Keratinocyte (primary cell): ENCODE measurements around the gene CORO7. TPM values are rescaled to one million over a fixed set of nuclear protein-coding genes. Genes with fewer than 3 reads are reported as not detected.

Experiments used
- DNase-seq: peaks from one replicate; pipeline ENCODE4 v3.0.0-alpha.2; 2011; ENCODE audit warnings: low read depth, missing footprints, low spot score
- FAIRE-seq: peaks from 2 replicates; lab custom pipeline; 2011; peaks lifted over from hg19 to GRCh38; lab: Jason Lieb, UNC
- H2AFZ ChIP-seq: 2 replicates; pipeline ENCODE4 v1.6.0; 2012; ENCODE audit warnings: low read length, control low read depth, inconsistent platforms; ENCODE audit not compliant: control insufficient read depth
- H3K27ac ChIP-seq: 2 replicates; pipeline ENCODE4 v1.5.1; 2011; ENCODE audit warnings: low read length; ENCODE audit not compliant: control insufficient read depth, insufficient read depth
- H3K27me3 ChIP-seq: 3 replicates; pipeline ENCODE4 v1.6.0; 2011; ENCODE audit warnings: low read length; ENCODE audit not compliant: control insufficient read depth, insufficient read depth; ENCODE audit errors: extremely low read depth
- H3K36me3 ChIP-seq, 2 experiments: 2 replicates in 1 of 2; 3 replicates in 1 of 2; pipeline ENCODE4 v1.5.1; 2011; ENCODE audit warnings: low read length in 2 of 2, mild to moderate bottlenecking in 1 of 2; ENCODE audit not compliant: control insufficient read depth in 2 of 2, insufficient read depth in 2 of 2; ENCODE audit errors: extremely low read depth in 1 of 2
- H3K4me1 ChIP-seq: 3 replicates; pipeline ENCODE4 v1.5.1; 2011; ENCODE audit warnings: low read length; ENCODE audit not compliant: control insufficient read depth, insufficient read depth; ENCODE audit errors: extremely low read depth
- H3K4me2 ChIP-seq: 3 replicates; pipeline ENCODE4 v1.6.0; 2011; ENCODE audit warnings: low read depth, low read length; ENCODE audit not compliant: control insufficient read depth, insufficient read depth; ENCODE audit errors: extremely low read depth
- H3K4me3 ChIP-seq, 3 experiments: fragments of 200-600 bp in 1 of 3; sonication (generic) in 1 of 3; 2 replicates in 2 of 3; 3 replicates in 1 of 3; pipeline ENCODE4 v1.5.1; 2011 to 2016; ENCODE audit warnings: low read length in 3 of 3, mild to moderate bottlenecking in 3 of 3, control low read depth in 2 of 3, inconsistent platforms in 1 of 3, low read depth in 1 of 3, mixed read lengths in 1 of 3, mixed run types in 1 of 3, moderate library complexity in 1 of 3; ENCODE audit not compliant: control insufficient read depth in 2 of 3, insufficient read depth in 2 of 3; ENCODE audit errors: extremely low read depth in 1 of 3
- H3K79me2 ChIP-seq: 2 replicates; pipeline ENCODE4 v1.6.0; 2012; ENCODE audit warnings: low read length; ENCODE audit not compliant: control insufficient read depth, insufficient read depth
- H3K9ac ChIP-seq: 3 replicates; pipeline ENCODE4 v1.6.0; 2011; ENCODE audit warnings: low read length; ENCODE audit not compliant: control insufficient read depth, insufficient read depth; ENCODE audit errors: extremely low read depth
- H3K9me1 ChIP-seq: 3 replicates; pipeline ENCODE4 v1.6.0; 2011; ENCODE audit warnings: low read length; ENCODE audit not compliant: control insufficient read depth, insufficient read depth; ENCODE audit errors: extremely low read depth
- H3K9me3 ChIP-seq: 2 replicates; pipeline ENCODE4 v1.5.1; 2012; ENCODE audit warnings: low read depth, low read length; ENCODE audit not compliant: control insufficient read depth
- H4K20me1 ChIP-seq: 3 replicates; pipeline ENCODE4 v1.6.0; 2011; ENCODE audit warnings: low read length; ENCODE audit not compliant: control insufficient read depth, insufficient read depth; ENCODE audit errors: extremely low read depth
- CTCF ChIP-seq, 3 experiments: IDR thresholded peaks in 1 of 3; conservative IDR thresholded peaks in 1 of 3; optimal IDR thresholded peaks in 1 of 3; 2 replicates in 2 of 3; 3 replicates in 1 of 3; pipeline versions ENCODE3 to v1.5.1; 2011; ENCODE audit warnings: low read length in 3 of 3, mild to moderate bottlenecking in 3 of 3, moderate library complexity in 2 of 3, control low read depth in 1 of 3, inconsistent platforms in 1 of 3; ENCODE audit not compliant: insufficient read depth in 2 of 3; ENCODE audit errors: extremely low read depth in 1 of 3
- EZH2 ChIP-seq: IDR thresholded peaks from one replicate; pipeline ENCODE4 v1.6.1; 2012; ENCODE audit warnings: inconsistent platforms, mild to moderate bottlenecking, low read length, moderate library complexity
- dilution Hi-C: fragments of 300-500 bp; cut with MboI; formaldehyde crosslinking; loops from one replicate; pipeline ENCODE4 v1.7.0; 2020; ENCODE audit warnings: low sequenced_read_pairs; ENCODE audit not compliant: extremely low pct_ligation_motif_present
- polyA plus RNA-seq, 5 experiments: library from polyadenylated mRNA; depleted of rRNA in 3 of 5; stranded (reverse) in 3 of 5; stranded (forward) in 1 of 5; unstranded in 1 of 5; fragments of >200 nt; gene quantifications; 1 replicate in 1 of 5; 2 replicates in 3 of 5; 3 replicates in 1 of 5; pipeline versions ENCODE4 v1.2.1 to v1.2.3, GENCODE V29; 2011 to 2012; ENCODE audit warnings: missing spikeins in 2 of 5, low read depth in 1 of 5, low replicate concordance in 1 of 5

The CORO7 gene
- polyA plus RNA-seq, 1 donor (not counting 4 experiments of a cell fraction or from before 2014, with no cell fraction given), result 8.4 TPM

DNA sequence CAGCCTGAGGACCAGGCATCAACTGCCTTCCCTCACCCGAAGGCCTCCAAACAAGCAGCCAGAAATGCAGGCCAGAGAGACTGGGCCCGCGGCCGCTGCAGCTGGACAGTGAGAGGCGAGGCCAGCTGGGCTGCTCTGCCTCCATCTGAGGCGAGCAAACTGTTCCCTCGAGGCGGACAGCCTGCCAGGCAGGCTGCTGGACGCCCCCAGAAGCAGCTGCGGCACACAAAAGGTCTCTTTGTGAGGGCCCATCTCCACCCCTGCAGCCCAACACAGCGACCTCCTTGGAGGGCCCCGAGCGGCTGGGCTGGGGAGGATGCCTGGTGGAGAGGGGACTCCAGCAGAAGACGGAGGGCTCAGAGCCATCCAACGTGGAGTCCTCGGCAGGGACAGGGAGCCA is 4.7 kb downstream of the CORO7 start:
- no peak for TF ChIP-seq EZH2
- no peak for TF ChIP-seq CTCF (optimal IDR thresholded peaks at IDR 0.05 in 1 of 3, IDR thresholded peaks at IDR 0.05 in 1 of 3, conservative IDR thresholded peaks at IDR 0.05 in 1 of 3; ENCODE audit: extremely low read depth in 1 of 3, insufficient read depth in 2 of 3, low read length in 3 of 3)
- Histone ChIP-seq H2AFZ (no peak overlapping the region), H3K27me3 (no peaks in the 10 kb centered on the region), H3K36me3 (peaks cover 16 to 21% of the 10 kb centered on the region in 2 experiments), H3K4me2 (no peak overlapping the region), H3K9me3 (no peaks in the 10 kb centered on the region), H3K27ac (no peak overlapping the region), H3K4me1 (peaks cover 14% of the 10 kb centered on the region), H3K9me1 (no peaks in the 10 kb centered on the region), H3K9ac (no peak overlapping the region), H3K79me2 (peaks cover 30% of the 10 kb centered on the region), H4K20me1 (peaks cover 12% of the 10 kb centered on the region), H3K4me3 (no peak overlapping the region)
- FAIRE-seq (no peak), DNase-seq (no peak)
- dilution Hi-C loops, result no loop called here

DNA sequence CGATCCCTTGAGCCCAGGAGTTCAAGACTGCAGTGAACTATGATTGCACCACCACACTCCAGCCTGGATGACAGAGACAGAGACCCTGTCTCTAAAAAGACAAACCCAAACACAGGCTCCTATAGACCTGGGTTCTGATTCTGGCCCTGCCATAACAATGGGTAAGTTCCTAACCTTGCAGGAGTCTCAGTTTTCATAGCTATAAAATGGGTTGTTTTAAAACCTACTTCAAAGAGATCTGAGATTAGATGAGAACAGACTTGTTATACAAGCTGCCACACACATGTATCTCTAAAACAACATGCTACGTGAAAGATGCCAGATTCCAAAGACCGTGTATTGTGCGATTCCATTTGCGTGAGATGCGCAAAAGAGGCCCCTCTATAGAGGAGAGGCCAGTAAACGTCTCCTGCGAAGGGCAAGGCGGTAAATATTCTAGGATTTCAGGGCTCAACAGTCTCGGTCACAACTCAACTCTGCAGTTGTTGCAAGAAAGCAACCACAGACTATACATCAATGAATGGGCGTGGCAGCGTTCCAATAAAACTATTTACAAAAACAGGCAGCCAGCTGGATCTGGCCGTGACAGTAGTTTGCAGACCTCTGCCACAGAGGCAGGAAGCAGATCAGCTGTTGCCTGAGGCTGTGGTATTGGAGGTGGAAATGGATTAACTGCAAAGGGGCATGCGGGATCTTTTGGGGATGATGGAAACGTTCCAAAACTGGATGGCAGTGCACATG is 5.9 kb downstream of the CORO7 start:
- DNase-seq (no peak), FAIRE-seq (no peak)
- dilution Hi-C loops, result no loop called here
- peaks cover 19 to 21% of the 10 kb centered on the region in 2 experiments for H3K36me3 ChIP-seq
- no peak overlapping the region for H3K4me2 ChIP-seq
- TF ChIP-seq CTCF (optimal IDR thresholded peaks at IDR 0.05 in 1 of 3, IDR thresholded peaks at IDR 0.05 in 1 of 3, conservative IDR thresholded peaks at IDR 0.05 in 1 of 3; ENCODE audit: extremely low read depth in 1 of 3, insufficient read depth in 2 of 3, low read length in 3 of 3), result no peak
- no peak for TF ChIP-seq EZH2
- no peak overlapping the region for H3K4me3 ChIP-seq
- H3K27ac ChIP-seq, result no peak overlapping the region
- peaks cover 13% of the 10 kb centered on the region for H3K4me1 ChIP-seq
- no peak overlapping the region for H2AFZ ChIP-seq
- H4K20me1 ChIP-seq, result peaks cover 12% of the 10 kb centered on the region
- no peaks in the 10 kb centered on the region for H3K27me3 ChIP-seq
- no peak overlapping the region for H3K9ac ChIP-seq
- H3K79me2 ChIP-seq, result peaks cover 27% of the 10 kb centered on the region
- no peaks in the 10 kb centered on the region for H3K9me1 ChIP-seq
- no peaks in the 10 kb centered on the region for H3K9me3 ChIP-seq
